CD14-positive monocyte (primary cell): ENCODE data around the gene PGA5. TPM values are rescaled to one million over a fixed set of nuclear protein-coding genes. Genes with fewer than 3 reads are reported as not detected.

Source experiments
- DNase-seq, 3 donors: peaks; one replicate each; pipeline ENCODE4 v3.0.0-alpha.2; 2011 to 2022
- H2AFZ ChIP-seq: 2 replicates; pipeline ENCODE4 v1.6.0; 2012; ENCODE audit warnings: mild to moderate bottlenecking, low read depth, low read length, inconsistent platforms; ENCODE audit not compliant: insufficient read depth, poor library complexity, severe bottlenecking
- H3K27ac ChIP-seq, 2 donors: 1 replicate in 1 of 2; 2 replicates in 1 of 2; pipeline ENCODE4 v1.5.1; 2012 to 2013; ENCODE audit warnings: low read length in 2 of 2, control low read depth in 1 of 2, inconsistent platforms in 1 of 2, low read depth in 1 of 2, mild to moderate bottlenecking in 1 of 2
- H3K27me3 ChIP-seq, 2 donors: one replicate each; pipeline versions ENCODE4 v1.6.0 to v1.6.1; 2011 to 2013; ENCODE audit warnings: low read length in 2 of 2; ENCODE audit not compliant: control insufficient read depth in 2 of 2, insufficient read depth in 2 of 2
- H3K36me3 ChIP-seq, 2 donors: replicated peaks in 1 of 2; 1 replicate in 1 of 2; 2 replicates in 1 of 2; pipeline versions ENCODE4 v1.5.1 to v1.6.1; 2012 to 2013; ENCODE audit warnings: low read length in 2 of 2, control low read depth in 1 of 2, inconsistent platforms in 1 of 2, mild to moderate bottlenecking in 1 of 2; ENCODE audit not compliant: insufficient read depth in 2 of 2, control insufficient read depth in 1 of 2
- H3K4me1 ChIP-seq, 2 donors: 1 replicate in 1 of 2; 2 replicates in 1 of 2; pipeline versions ENCODE4 v1.5.1 to v1.6.1; 2012 to 2013; ENCODE audit warnings: low read length in 2 of 2, control low read depth in 1 of 2, inconsistent platforms in 1 of 2, mild to moderate bottlenecking in 1 of 2, moderate library complexity in 1 of 2; ENCODE audit not compliant: insufficient read depth in 2 of 2, control insufficient read depth in 1 of 2
- H3K4me2 ChIP-seq: replicated peaks from 2 replicates; pipeline ENCODE3; 2012; ENCODE audit warnings: low read length, moderate library complexity, mild to moderate bottlenecking; ENCODE audit not compliant: poor library complexity, severe bottlenecking; ENCODE audit errors: extremely low read depth
- H3K4me3 ChIP-seq, 3 experiments: fragments of 200-600 bp in 1 of 3; sonication (generic) in 1 of 3; replicated peaks in 1 of 3; 1 replicate in 2 of 3; 2 replicates in 1 of 3; pipeline ENCODE4 v1.5.1; 2011 to 2013; ENCODE audit warnings: low read length in 3 of 3, mild to moderate bottlenecking in 3 of 3, control low read depth in 2 of 3, low read depth in 2 of 3, inconsistent platforms in 1 of 3, moderate library complexity in 1 of 3
- H3K79me2 ChIP-seq: 2 replicates; pipeline ENCODE4 v1.6.0; 2012; ENCODE audit warnings: mild to moderate bottlenecking, control low read depth, inconsistent platforms, low read length, moderate library complexity; ENCODE audit not compliant: insufficient read depth
- H3K9ac ChIP-seq: 2 replicates; pipeline ENCODE4 v1.6.0; 2017; ENCODE audit warnings: low read length, mild to moderate bottlenecking; ENCODE audit not compliant: insufficient read depth, poor library complexity, severe bottlenecking
- H3K9me3 ChIP-seq, 2 donors: replicated peaks in 1 of 2; 1 replicate in 1 of 2; 2 replicates in 1 of 2; pipeline versions ENCODE4 v1.5.1 to v1.6.1; 2012 to 2013; ENCODE audit warnings: low read length in 2 of 2, control low read depth in 1 of 2; ENCODE audit not compliant: control insufficient read depth in 1 of 2, insufficient read depth in 1 of 2
- H4K20me1 ChIP-seq: 2 replicates; pipeline ENCODE4 v1.6.0; 2012; ENCODE audit warnings: mild to moderate bottlenecking, low read length, control low read depth, moderate library complexity; ENCODE audit not compliant: insufficient read depth
- H3K27ac Mint-ChIP-seq, 7 donors: one replicate each; pipeline ENCODE4 v1.8.0; 2020; ENCODE audit warnings: mild to moderate bottlenecking in 7 of 7, mixed read lengths in 7 of 7, moderate library complexity in 6 of 7, inconsistent platforms in 2 of 7
- H3K27me3 Mint-ChIP-seq, 3 donors: one replicate each; pipeline ENCODE4 v1.8.0; 2021 to 2022; ENCODE audit warnings: low read depth in 3 of 3, mild to moderate bottlenecking in 3 of 3, mixed read lengths in 3 of 3, moderate library complexity in 3 of 3, inconsistent platforms in 1 of 3
- H3K36me3 Mint-ChIP-seq, 2 donors: one replicate each; pipeline ENCODE4 v1.8.0; 2020; ENCODE audit warnings: mixed read lengths in 2 of 2, inconsistent platforms in 1 of 2, mild to moderate bottlenecking in 1 of 2
- H3K4me1 Mint-ChIP-seq: one replicate; pipeline ENCODE4 v1.8.0; 2020; ENCODE audit warnings: mild to moderate bottlenecking, mixed read lengths
- H3K4me3 Mint-ChIP-seq, 2 donors: one replicate each; pipeline ENCODE4 v1.8.0; 2020; ENCODE audit warnings: mild to moderate bottlenecking in 2 of 2, mixed read lengths in 2 of 2, moderate library complexity in 1 of 2
- H3K9me3 Mint-ChIP-seq, 7 donors: one replicate each; pipeline ENCODE4 v1.8.0; 2020 to 2022; ENCODE audit warnings: mixed read lengths in 7 of 7, mild to moderate bottlenecking in 6 of 7, moderate library complexity in 6 of 7, inconsistent platforms in 2 of 7
- WGBS: methylation state at CpG from one replicate; pipeline ENCODE4 v1.1.5; 2013; ENCODE audit warnings: missing lambda C conversion rate; ENCODE audit not compliant: insufficient coverage; 5-methylcytosine and 5-hydroxymethylcytosine counted together
- intact Hi-C, 2 donors: fragments of 100-400 bp; cut with micrococcal nuclease; formaldehyde crosslinking; loops; one replicate each; pipeline versions ENCODE4 v1.15.0 to v1.15.1; 2023
- polyA plus RNA-seq, 3 donors: library from polyadenylated mRNA; depleted of rRNA in 1 of 3; unstranded in 2 of 3; stranded (reverse) in 1 of 3; fragments of 300-500 nt in 2 of 3; fragments of >200 nt in 1 of 3; fragmentation: Illumina TruSeq in 2 of 3; gene quantifications; 1 replicate in 2 of 3; 2 replicates in 1 of 3; pipeline ENCODE4 v1.2.3, GENCODE V29; 2012 to 2021
- TF ChIP-seq, protein P1 (sequence below): fragments of 200-600 bp; IDR thresholded peaks from one replicate; pipeline ENCODE4 v1.8.0; 2022; ENCODE audit warnings: antibody characterized with exemption, mild to moderate bottlenecking

The PGA5 gene
- polyA plus RNA-seq, 3 donors = 1.0 to 3.6 (median 2.0) TPM

- H3K4me3 Mint-ChIP-seq = no peak overlapping the region
- TF ChIP-seq, protein P1, sequence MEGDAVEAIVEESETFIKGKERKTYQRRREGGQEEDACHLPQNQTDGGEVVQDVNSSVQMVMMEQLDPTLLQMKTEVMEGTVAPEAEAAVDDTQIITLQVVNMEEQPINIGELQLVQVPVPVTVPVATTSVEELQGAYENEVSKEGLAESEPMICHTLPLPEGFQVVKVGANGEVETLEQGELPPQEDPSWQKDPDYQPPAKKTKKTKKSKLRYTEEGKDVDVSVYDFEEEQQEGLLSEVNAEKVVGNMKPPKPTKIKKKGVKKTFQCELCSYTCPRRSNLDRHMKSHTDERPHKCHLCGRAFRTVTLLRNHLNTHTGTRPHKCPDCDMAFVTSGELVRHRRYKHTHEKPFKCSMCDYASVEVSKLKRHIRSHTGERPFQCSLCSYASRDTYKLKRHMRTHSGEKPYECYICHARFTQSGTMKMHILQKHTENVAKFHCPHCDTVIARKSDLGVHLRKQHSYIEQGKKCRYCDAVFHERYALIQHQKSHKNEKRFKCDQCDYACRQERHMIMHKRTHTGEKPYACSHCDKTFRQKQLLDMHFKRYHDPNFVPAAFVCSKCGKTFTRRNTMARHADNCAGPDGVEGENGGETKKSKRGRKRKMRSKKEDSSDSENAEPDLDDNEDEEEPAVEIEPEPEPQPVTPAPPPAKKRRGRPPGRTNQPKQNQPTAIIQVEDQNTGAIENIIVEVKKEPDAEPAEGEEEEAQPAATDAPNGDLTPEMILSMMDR = no peak
- no peaks in the 10 kb centered on the region for H3K36me3 ChIP-seq
- H3K27me3 ChIP-seq = no peaks in the 10 kb centered on the region
- no peaks in the 10 kb centered on the region for H4K20me1 ChIP-seq
- H3K27ac ChIP-seq = no peak overlapping the region
- H3K9ac ChIP-seq = no peak overlapping the region
- H3K27me3 Mint-ChIP-seq = peaks cover 2 to 10% (median 5%) of the 10 kb centered on the region in 3 donors
- H3K4me2 ChIP-seq = no peak overlapping the region
- H3K27ac Mint-ChIP-seq = no peak overlapping the region
- no peaks in the 10 kb centered on the region for H3K9me3 ChIP-seq
- H3K9me3 Mint-ChIP-seq = peaks cover 0 to 2% (median 0%) of the 10 kb centered on the region in 7 donors
- DNase-seq = no peak
- no peak overlapping the region for H3K4me3 ChIP-seq
- WGBS = 86% methylated on average over 7 of the region's 10 CpGs
- no peaks in the 10 kb centered on the region for H3K36me3 Mint-ChIP-seq
- H3K4me1 Mint-ChIP-seq = peaks cover 2% of the 10 kb centered on the region
- H3K4me1 ChIP-seq = no peaks in the 10 kb centered on the region
- intact Hi-C loops = no loop called here
- no peaks in the 10 kb centered on the region for H3K79me2 ChIP-seq
- no peak overlapping the region for H2AFZ ChIP-seq
Observed at GRCh38 chr11:61278001-61278470, 37.1 kb downstream of the PGA5 start.

- H3K9me3 Mint-ChIP-seq = peaks cover 0 to 3% (median 1%) of the 10 kb centered on the region in 7 donors
Observed at GRCh38 chr11:61279934-61280659, 39.1 kb downstream of the PGA5 start.

More at GRCh38 chr11:61279934-61280659, 39.1 kb downstream of the PGA5 start:
- no peaks in the 10 kb centered on the region for H3K36me3 Mint-ChIP-seq
- Histone ChIP-seq H3K9me3 (no peaks in the 10 kb centered on the region), H4K20me1 (no peaks in the 10 kb centered on the region), H3K36me3 (no peaks in the 10 kb centered on the region), H3K27me3 (no peaks in the 10 kb centered on the region), H3K4me3 (no peak overlapping the region), H3K4me1 (no peaks in the 10 kb centered on the region), H3K27ac (no peak overlapping the region), H3K4me2 (no peak overlapping the region), H3K9ac (no peak overlapping the region), H3K79me2 (no peaks in the 10 kb centered on the region), H2AFZ (no peak overlapping the region)
- TF ChIP-seq, protein P1 = no peak
- H3K27me3 Mint-ChIP-seq = peaks cover 2 to 7% (median 3%) of the 10 kb centered on the region in 3 donors
- no peak overlapping the region for H3K27ac Mint-ChIP-seq
- H3K4me3 Mint-ChIP-seq = no peak overlapping the region
- intact Hi-C loops = no loop called here
- peaks cover 2% of the 10 kb centered on the region for H3K4me1 Mint-ChIP-seq
- no peak for DNase-seq
- WGBS = 93% methylated on average over 6 of the region's 12 CpGs
